Stimulated activated CD4-positive, alpha-beta T cell treated with anti-CD3 and anti-CD28 coated beads, Interleukin-4, amount 100 ng/mL, for 24 hours (primary cell): Measurements from ENCODE around the gene DHX8.

Experiments used
- DNase-seq: peaks from one replicate; pipeline ENCODE4 v3.0.0-alpha.2; 2020

DHX8 gene

GRCh38 chr17:43526886-43527648 is 43.3 kb downstream of the DHX8 start:
- DNase-seq = no peak

GRCh38 chr17:43528319-43528987 is 44.7 kb downstream of the DHX8 start:
- DNase-seq = no peak

GRCh38 chr17:43528988-43529814 is 45.4 kb downstream of the DHX8 start:
- DNase-seq = no peak

DNA sequence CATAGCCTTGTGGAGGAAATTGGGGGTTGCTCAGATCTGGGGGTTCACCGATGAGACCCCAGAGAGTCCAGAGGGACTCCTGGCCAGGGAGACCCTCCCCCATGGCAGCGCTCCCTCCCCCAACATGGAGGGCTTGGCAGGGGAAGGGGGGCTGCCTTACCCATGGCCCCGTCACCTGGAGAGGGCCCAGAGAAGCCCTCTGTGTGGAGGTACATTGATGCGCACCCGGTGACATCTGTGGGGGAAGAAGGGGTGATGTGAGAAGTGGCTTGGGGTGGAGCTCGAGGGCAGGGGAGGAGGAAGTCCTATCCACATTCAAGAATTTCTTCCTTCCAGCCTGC is 46.1 kb downstream of the DHX8 start:
- DNase-seq = no peak

DNA sequence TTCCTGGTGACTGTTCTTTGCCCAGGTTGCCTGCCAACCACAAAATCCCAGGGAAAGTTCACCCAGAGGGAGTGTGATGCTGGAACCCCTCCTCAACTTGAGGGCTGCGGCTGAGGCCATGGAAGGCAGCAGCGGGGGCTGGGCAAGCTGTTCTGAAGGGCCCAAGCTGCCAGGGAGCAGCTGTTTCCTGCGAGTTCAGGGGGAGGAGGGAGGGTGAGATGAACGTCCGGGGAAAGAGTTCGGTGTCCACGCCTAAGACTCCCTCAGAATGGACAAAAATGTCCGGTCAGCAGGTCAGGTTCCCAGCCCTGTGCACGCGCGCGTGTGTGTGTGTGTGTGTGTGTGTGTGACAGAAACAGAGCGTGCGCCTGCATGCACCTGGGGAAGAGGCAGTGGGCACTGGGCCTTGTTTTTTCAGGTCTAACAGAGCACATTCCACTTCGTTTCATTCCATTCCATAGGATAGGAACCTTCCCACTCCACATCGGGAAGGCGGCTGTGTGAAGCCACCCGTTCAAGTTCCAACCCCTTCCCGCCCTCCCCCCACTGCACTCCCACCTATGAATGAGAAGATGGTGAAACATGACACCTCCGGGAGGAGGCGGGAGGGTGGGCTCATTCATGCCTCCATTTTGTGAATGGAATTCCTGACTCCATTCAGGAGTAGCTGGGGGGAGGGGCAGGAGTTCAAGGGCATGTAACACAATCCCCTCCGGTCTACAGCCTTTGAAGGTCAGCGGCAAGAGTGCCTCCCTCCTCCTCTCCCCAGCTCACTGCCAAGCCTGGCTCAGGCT is 46.7 kb downstream of the DHX8 start:
- no peak for DNase-seq

GRCh38 chr17:43531082-43531378 is 47.3 kb downstream of the DHX8 start:
- DNase-seq = no peak

GRCh38 chr17:43531955-43532354 is 48.2 kb downstream of the DHX8 start:
- no peak for DNase-seq

DNA sequence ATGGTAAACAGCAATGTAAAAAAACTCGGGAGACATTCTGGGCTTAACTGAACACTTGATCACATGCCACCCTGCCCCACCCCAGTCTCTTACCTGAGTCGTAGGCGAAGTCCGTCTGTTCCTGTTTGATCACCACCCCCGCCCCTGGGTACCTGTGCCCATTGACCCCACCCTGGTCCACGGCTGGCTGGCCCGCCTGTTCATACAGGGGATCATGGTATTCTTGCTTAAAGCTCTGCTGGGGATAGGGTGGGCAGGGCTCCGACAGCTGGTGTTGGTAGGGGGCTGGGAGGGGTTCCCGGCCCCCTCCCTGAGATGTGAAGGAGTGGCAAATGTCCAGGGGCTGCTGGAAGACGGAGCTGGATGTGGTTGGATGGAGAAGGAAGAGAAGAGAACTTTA is 48.8 kb downstream of the DHX8 start:
- DNase-seq = no peak

GRCh38 chr17:43533699-43534098 is 49.9 kb downstream of the DHX8 start:
- no peak for DNase-seq

DNA sequence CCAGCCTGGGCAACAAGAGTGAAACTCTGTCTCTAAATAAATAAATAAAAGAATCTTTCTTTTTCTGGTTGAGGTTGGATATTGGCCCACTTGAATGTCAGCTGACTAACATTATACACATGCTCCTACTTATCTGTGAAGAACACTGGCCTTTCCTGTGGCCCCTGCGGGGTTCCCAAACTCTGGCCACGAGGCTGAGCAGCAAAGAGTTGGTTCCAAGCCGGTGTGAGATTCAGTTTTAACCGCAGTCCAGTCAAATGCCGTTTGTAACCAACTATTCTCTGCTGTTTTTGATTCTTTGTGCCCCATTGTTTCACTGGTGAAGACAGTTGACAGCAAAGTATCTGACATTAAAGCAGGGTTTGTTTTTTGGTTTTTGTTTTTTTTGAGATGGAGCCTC is 51.1 kb downstream of the DHX8 start:
- DNase-seq = no peak

GRCh38 chr17:43536236-43536992 is 52.6 kb downstream of the DHX8 start:
- DNase-seq = no peak

GRCh38 chr17:43540821-43541674 is 57.3 kb downstream of the DHX8 start:
- DNase-seq = no peak

- no peak for DNase-seq
Observed at GRCh38 chr17:43542859-43543258, 59.1 kb downstream of the DHX8 start.

- no peak for DNase-seq
Observed at GRCh38 chr17:43543300-43543699, 59.5 kb downstream of the DHX8 start.

GRCh38 chr17:43543771-43544575 is 60.2 kb downstream of the DHX8 start:
- no peak for DNase-seq

DNA sequence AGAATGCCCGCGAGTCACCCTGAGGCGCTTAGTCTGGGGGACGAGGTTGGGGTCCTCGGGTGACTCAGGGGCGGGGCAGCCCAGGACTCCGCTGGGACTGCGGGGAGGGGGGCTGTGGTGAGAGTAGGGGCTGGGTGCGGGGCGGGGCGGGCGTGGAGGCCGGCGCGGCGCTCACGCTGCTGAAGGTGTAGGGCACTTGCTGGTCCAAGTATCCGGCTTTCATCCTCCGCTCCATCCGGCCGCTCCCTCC is 61.5 kb downstream of the DHX8 start:
- DNase-seq = peak; percentile 13

GRCh38 chr17:43546319-43547188 is 62.8 kb downstream of the DHX8 start, which contains the start of gene ETV4:
TSS of gene ETV4 (minus strand) at chr17:43546340. CDS start at chr17:43545617, 723 bp downstream.
- DNase-seq = peak; percentile 93

- DNase-seq = no peak
Observed at GRCh38 chr17:43547189-43547550, 63.4 kb downstream of the DHX8 start.

DNA sequence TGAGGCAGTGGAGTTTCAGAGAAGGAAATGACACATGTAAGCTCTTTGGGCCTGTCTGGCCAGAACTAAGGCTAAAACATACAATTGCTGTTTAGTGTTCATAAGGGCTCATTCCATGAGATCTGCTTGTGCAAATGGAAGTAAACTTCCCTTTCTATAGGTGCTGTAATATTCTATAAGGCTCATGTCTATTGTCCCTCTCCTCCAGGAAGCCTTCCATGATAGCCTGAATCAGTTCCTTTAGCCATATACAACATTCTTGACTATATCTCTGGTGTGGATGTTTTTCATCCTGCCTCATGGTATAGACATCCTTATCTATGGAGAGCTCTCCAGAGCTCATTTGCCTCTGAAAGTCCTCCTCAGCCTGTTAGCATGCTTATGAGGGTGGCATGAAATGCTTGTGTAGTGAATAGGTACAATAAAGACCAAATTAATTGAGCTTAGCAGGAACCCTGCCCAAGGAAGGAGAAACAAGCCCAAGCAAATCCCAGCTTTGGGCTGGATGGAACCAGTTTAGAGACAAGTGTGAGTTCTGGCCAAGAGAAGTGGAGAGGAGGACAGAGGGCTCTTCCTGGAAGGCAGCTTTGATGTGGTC is 64.0 kb downstream of the DHX8 start:
- DNase-seq = no peak
